ENCODE results near the gene NCAPG.
A peak's percentile ranks its signal among the peaks of the same experiment; 100 is the strongest.

NCAPG gene

DNA sequence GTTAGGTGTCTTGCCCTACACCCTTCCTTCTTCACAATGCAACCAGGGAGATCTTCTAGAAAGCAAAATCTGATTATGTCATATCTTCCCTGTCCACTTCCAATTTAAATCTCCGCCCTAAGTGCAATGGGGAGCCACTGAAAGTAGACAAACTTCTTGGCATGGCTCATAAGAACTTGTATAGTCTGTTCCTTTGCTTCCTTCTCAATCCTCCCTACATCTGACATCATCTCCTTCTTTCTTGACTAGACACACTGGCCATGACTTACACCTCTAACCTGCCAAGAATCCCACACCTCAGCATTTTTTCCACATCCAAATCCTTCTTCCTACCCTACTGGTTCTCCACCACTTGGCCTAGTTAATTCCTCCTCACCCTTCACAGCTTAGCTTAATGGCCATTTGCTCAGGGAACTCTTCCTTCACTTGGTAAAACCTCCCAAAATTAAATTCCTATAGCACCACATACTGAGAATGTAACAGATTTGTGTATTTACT is 55.1 kb downstream of the NCAPG start:
- CTCF ChIA-PET: interaction anchor here (1.4 kb wide), 1 partner anchor 49 kb away, joined by 3 read pairs; no protein-coding TSS in a partner anchor
- DNase-seq (ENCODE audit: extremely low spot score): no peak
- POLR2A ChIA-PET: no interaction called here
- no peak for TF ChIP-seq CTCF (IDR thresholded peaks at IDR 0.05; ENCODE audit: control extremely low read depth, extremely low read depth, low read depth, missing control alignments)

- no peak for TF ChIP-seq CTCF (IDR thresholded peaks at IDR 0.05; ENCODE audit: control extremely low read depth, extremely low read depth, low read depth, missing control alignments)
- ChIA-PET CTCF (interaction anchor here (1.4 kb wide), 1 partner anchor 50 kb away, joined by 3 read pairs; no protein-coding TSS in a partner anchor), POLR2A (interaction anchor here (0.7 kb wide), 1 partner anchor 143 kb away, joined by 9 read pairs; no protein-coding TSS in a partner anchor)
- no peak for DNase-seq (ENCODE audit: extremely low spot score)
These were observed 56.0 kb downstream of the NCAPG start for GRCh38 chr4:17866810-17867209.

DNA sequence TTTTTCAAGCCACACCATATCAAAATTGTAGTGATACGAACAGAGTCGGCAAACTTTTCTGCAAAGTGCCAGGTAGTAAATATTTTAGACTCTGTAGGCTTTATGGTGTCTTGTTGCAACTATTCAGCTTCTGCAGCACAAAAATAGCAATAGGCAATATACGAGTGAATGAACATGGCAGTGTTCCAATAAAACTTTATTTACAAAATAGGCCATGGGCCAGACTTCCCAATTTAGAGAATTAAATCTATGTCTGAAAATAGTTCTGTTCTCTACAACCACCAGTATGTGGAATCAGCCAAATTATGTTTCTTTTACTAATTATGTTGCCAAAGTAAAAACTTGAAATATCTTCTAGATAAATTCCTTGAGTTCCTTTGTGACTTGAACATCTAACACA is 56.5 kb downstream of the NCAPG start:
- ChIA-PET CTCF (interaction anchor here (1.4 kb wide), 1 partner anchor 50 kb away, joined by 3 read pairs; no protein-coding TSS in a partner anchor), POLR2A (interaction anchor here (0.7 kb wide), 1 partner anchor 144 kb away, joined by 9 read pairs; no protein-coding TSS in a partner anchor)
- TF ChIP-seq CTCF (IDR thresholded peaks at IDR 0.05; ENCODE audit: control extremely low read depth, extremely low read depth, low read depth, missing control alignments): no peak
- no peak for DNase-seq (ENCODE audit: extremely low spot score)

- no peak for DNase-seq (ENCODE audit: extremely low spot score)
- TF ChIP-seq CTCF (IDR thresholded peaks at IDR 0.05; ENCODE audit: control extremely low read depth, extremely low read depth, low read depth, missing control alignments): no peak
- CTCF ChIA-PET: interaction anchor here (1.1 to 1.7 kb wide), 2 partner anchors 16 to 33 kb away, joined by 4 read pairs; no protein-coding TSS in a partner anchor
- POLR2A ChIA-PET: no interaction called here
These were observed 58.5 kb downstream of the NCAPG start for GRCh38 chr4:17869327-17869726.

DNA sequence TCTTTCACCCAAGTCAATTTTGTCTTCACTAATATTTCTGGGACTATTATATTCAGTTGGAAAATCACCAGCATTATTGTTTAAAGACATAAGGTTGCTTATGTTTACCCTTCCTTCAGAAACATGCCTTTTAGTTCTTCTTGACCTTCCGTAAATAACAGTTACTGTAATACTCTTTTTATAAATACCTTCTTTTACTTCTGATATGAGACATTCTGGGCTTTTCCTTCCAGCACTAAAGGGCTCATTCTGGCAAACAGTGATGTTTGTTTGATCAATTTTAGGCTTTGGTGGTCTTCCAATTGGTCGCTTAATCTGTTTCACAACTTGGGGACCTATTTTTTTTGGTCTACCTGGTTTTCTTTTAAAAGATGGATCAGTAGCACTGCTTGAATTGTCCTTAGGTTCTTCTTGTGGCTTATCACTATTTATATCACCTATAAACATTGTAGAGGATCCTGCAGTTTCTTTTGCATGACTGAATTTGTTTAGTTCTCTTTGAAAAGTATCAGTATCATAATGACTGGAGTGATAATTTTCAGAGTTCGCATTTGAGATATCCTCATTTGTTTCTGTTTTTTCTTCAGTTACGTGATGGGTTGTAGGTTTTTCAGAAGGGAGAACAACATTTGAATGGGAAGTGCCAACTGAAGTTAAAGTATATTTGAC is 64.8 kb downstream of the NCAPG start:
- peak; percentile 11 for DNase-seq (ENCODE audit: extremely low spot score)
- ChIA-PET CTCF (interaction anchor here (0.7 to 1.1 kb wide), 2 partner anchors 13 to 36 kb away, joined by 3 read pairs; no protein-coding TSS in a partner anchor), POLR2A (no interaction called here)
- TF ChIP-seq CTCF (IDR thresholded peaks at IDR 0.05; ENCODE audit: control extremely low read depth, extremely low read depth, low read depth, missing control alignments): no peak

DNA sequence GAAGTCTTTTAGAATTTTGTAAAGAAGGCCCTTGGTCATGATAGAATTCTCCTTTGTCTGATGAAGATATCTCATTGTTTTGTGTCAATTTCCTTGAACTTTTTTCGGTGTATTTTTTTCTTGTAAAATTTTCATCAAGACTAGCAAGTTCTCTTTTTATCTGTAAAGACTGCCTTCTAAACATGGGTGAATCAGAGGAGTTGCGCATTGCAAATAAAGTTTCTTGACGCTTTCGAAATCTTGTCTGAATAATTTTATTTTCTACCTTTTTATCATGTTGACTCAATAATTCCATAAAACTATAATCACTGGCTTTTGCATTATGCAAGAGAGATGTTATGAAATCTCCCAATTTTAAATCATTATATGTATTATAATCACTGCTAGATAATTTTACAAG is 66.2 kb downstream of the NCAPG start:
- ChIA-PET POLR2A (no interaction called here), CTCF (no interaction called here)
- DNase-seq (ENCODE audit: extremely low spot score): no peak
- no peak for TF ChIP-seq CTCF (IDR thresholded peaks at IDR 0.05; ENCODE audit: control extremely low read depth, extremely low read depth, low read depth, missing control alignments)

All from GM10248 (cell line).